Choroid plexus epithelial cell (primary cell): ENCODE data around the gene C6orf132.

Source experiments
- DNase-seq: peaks from one replicate; pipeline ENCODE4 v3.0.0-alpha.2; 2010; ENCODE audit warnings: low read depth
- H3K4me3 ChIP-seq: 2 replicates; pipeline ENCODE4 v1.5.1; 2011; ENCODE audit warnings: low read depth, mild to moderate bottlenecking, control low read depth, low read length, moderate library complexity
- TF ChIP-seq, protein P1 (sequence below): conservative IDR thresholded peaks from 2 replicates; pipeline ENCODE4 v1.5.1; 2011; ENCODE audit warnings: low read depth, mild to moderate bottlenecking, control low read depth, inconsistent platforms, low read length, moderate library complexity

The C6orf132 gene

DNA sequence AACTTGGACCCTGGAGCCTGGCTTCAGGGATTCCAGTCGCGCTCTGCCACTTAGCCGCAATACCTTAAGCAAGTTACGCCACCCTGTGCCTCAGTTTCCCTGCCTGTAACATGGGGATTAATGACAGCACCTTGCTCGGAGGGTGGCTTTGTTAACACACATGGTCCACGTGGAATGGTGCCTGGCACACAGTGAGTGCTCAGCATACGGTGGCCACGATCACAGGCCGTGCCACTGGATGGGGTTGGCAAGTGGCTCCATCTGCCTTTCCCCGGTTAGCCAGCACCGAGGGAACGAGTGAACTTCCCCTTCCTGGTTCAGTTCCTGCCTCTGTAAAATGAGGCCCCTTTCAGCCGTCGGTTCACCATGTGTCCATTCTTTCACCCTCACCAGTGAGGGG, 17.2 kb downstream of the C6orf132 start:
- H3K4me3 ChIP-seq: no peak overlapping the region
- DNase-seq: no peak
- TF ChIP-seq, protein P1, sequence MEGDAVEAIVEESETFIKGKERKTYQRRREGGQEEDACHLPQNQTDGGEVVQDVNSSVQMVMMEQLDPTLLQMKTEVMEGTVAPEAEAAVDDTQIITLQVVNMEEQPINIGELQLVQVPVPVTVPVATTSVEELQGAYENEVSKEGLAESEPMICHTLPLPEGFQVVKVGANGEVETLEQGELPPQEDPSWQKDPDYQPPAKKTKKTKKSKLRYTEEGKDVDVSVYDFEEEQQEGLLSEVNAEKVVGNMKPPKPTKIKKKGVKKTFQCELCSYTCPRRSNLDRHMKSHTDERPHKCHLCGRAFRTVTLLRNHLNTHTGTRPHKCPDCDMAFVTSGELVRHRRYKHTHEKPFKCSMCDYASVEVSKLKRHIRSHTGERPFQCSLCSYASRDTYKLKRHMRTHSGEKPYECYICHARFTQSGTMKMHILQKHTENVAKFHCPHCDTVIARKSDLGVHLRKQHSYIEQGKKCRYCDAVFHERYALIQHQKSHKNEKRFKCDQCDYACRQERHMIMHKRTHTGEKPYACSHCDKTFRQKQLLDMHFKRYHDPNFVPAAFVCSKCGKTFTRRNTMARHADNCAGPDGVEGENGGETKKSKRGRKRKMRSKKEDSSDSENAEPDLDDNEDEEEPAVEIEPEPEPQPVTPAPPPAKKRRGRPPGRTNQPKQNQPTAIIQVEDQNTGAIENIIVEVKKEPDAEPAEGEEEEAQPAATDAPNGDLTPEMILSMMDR: no peak

- TF ChIP-seq, protein P1: no peak
- H3K4me3 ChIP-seq: no peak overlapping the region
These were observed 18.1 kb downstream of the C6orf132 start for GRCh38 chr6:42124223-42124836.

DNA sequence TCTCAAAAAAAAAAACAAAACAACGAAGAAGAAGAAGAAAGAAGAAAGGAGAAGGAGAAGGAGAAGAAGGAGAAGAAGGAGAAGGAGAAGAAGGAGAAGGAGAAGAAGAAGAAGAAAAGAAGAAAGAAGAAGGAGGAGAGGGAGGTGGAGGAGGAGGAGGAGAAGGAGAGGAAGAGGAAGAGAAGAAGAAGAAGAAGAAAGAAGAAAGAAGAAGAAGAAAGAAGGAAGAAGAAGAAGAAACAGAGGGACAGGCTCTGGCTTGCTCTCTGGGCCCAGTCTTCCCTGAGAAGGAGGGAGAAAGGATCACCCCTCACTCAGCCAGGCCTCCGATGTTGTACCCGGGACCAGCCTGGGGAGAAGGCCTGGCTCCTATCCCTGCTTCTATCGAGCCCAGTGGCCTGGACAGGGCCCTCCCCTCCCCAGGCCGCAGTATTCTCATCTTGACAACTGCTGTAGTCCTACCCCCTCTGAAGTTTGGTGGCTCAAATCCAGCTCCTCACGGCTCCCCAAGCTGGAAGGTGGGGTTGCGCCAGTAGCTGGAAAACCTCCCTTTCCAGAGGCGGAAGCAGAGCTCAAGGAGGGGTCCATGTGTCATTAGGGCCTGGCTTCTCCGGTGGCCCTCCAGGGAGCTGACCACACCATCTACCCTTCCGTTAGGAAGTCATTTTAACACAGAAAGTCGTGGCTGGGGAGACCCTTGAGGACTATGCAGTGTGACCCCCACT, 18.9 kb downstream of the C6orf132 start:
- TF ChIP-seq, protein P1: no peak

More at GRCh38 chr6:42124223-42124836, 18.1 kb downstream of the C6orf132 start:
- no peak for DNase-seq

GRCh38 chr6:42120895-42121865, 21.2 kb downstream of the C6orf132 start:
- no peak for DNase-seq
- TF ChIP-seq, protein P1: no peak
- H3K4me3 ChIP-seq: no peak overlapping the region

More for the DNA sequence above, 18.9 kb downstream of the C6orf132 start:
- H3K4me3 ChIP-seq: no peak overlapping the region
- DNase-seq: no peak

DNA sequence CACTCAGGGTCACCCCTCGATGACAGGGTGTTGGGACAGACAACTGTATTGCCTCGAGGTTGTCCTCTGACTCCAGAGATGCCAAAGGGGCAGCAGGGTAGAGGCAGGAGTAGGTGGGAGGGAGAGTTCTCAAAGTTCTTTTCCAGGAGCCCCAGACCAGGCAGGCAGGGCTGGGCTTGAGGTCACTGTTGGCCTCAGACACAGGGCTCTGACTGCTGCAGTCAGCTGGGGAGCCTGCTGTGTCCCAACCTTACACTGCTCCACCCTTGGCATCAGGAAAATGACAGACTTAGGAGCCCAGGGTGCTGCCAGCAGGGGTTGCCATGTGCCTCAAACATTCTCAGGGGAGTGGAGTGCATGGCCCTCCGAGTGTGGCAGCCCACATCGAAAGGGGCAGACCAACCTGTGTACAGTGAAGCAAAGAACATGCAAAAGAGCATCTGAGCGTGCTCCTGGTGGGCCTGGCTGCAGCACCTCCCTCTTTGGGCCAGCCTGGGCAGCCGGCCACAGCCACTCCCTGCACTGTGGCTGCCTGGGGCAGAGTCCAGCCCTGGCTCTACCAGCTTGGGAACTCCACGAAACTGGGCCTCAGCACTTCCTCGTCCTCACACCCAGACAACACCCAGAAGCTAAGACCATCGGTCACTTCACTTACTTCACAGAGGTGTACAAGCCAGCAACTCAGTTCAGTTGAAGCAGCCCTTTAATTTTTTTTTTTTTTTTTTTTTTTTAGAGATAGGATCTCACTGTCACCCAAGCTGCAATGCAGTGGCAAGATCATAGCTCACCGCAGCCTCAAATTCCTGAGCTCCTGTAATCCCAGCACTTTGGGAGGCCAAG, 24.0 kb downstream of the C6orf132 start:
- TF ChIP-seq, protein P1: no peak
- no peak for DNase-seq
- H3K4me3 ChIP-seq: no peak overlapping the region

DNA sequence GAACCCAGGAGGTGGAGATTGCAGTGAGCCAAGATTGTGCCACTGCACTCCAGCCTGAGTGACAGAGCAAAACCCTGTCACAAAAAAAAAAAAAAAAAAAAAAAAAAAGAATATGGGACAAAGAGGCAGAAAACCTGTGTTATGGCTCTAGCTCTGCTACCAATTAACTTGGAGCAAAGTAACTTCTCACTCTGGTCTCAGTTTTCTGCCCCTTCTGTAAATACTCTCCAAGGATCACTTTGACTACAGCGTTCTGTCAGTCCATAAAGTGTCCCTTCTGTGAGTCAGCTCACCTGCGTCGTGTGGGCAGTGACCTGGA, 24.6 kb downstream of the C6orf132 start:
- H3K4me3 ChIP-seq: no peak overlapping the region

More for the DNA sequence above, 24.6 kb downstream of the C6orf132 start:
- TF ChIP-seq, protein P1: no peak
- DNase-seq: no peak
